ENCODE data around the gene KRT80.

The KRT80 gene

GRCh38 chr12:52165096-52165855, 26.5 kb downstream of the KRT80 start:
- H3K27me3 ChIP-seq (ENCODE audit: control insufficient read depth, insufficient read depth, low read length) = no peaks in the 10 kb centered on the region
- no peak overlapping the region for H3K27ac ChIP-seq (ENCODE audit: low read length)
- H3K9ac ChIP-seq (ENCODE audit: low read length) = no peak overlapping the region
- no peaks in the 10 kb centered on the region for H3K9me3 ChIP-seq (ENCODE audit: control insufficient read depth, low read depth, low read length)
- H3K4me1 ChIP-seq (ENCODE audit: control insufficient read depth, low read depth, low read length) = peaks cover 7% of the 10 kb centered on the region
- H3K4me3 ChIP-seq (ENCODE audit: low read length) = no peak overlapping the region
- H3K36me3 ChIP-seq (ENCODE audit: control insufficient read depth, low read depth, low read length) = no peaks in the 10 kb centered on the region

- H3K9me3 ChIP-seq (ENCODE audit: control insufficient read depth, low read depth, low read length) = no peaks in the 10 kb centered on the region
- H3K4me3 ChIP-seq (ENCODE audit: low read length) = no peak overlapping the region
- no peaks in the 10 kb centered on the region for H3K36me3 ChIP-seq (ENCODE audit: control insufficient read depth, low read depth, low read length)
- no peak overlapping the region for H3K27ac ChIP-seq (ENCODE audit: low read length)
- H3K27me3 ChIP-seq (ENCODE audit: control insufficient read depth, insufficient read depth, low read length) = no peaks in the 10 kb centered on the region
- peaks cover 7% of the 10 kb centered on the region for H3K4me1 ChIP-seq (ENCODE audit: control insufficient read depth, low read depth, low read length)
- no peak overlapping the region for H3K9ac ChIP-seq (ENCODE audit: low read length)
Measured at GRCh38 chr12:52164624-52165023, 27.2 kb downstream of the KRT80 start.

GRCh38 chr12:52162981-52163380, 28.8 kb downstream of the KRT80 start:
- H3K36me3 ChIP-seq (ENCODE audit: control insufficient read depth, low read depth, low read length) = no peaks in the 10 kb centered on the region
- H3K4me3 ChIP-seq (ENCODE audit: low read length) = no peak overlapping the region
- no peak overlapping the region for H3K27ac ChIP-seq (ENCODE audit: low read length)
- H3K4me1 ChIP-seq (ENCODE audit: control insufficient read depth, low read depth, low read length) = peaks cover 4% of the 10 kb centered on the region
- no peaks in the 10 kb centered on the region for H3K27me3 ChIP-seq (ENCODE audit: control insufficient read depth, insufficient read depth, low read length)
- H3K9me3 ChIP-seq (ENCODE audit: control insufficient read depth, low read depth, low read length) = no peaks in the 10 kb centered on the region
- H3K9ac ChIP-seq (ENCODE audit: low read length) = no peak overlapping the region

- H3K4me3 ChIP-seq (ENCODE audit: low read length) = no peak overlapping the region
- H3K4me1 ChIP-seq (ENCODE audit: control insufficient read depth, low read depth, low read length) = peaks cover 3% of the 10 kb centered on the region
- no peak overlapping the region for H3K27ac ChIP-seq (ENCODE audit: low read length)
- no peaks in the 10 kb centered on the region for H3K9me3 ChIP-seq (ENCODE audit: control insufficient read depth, low read depth, low read length)
- no peaks in the 10 kb centered on the region for H3K27me3 ChIP-seq (ENCODE audit: control insufficient read depth, insufficient read depth, low read length)
- no peak overlapping the region for H3K9ac ChIP-seq (ENCODE audit: low read length)
- H3K36me3 ChIP-seq (ENCODE audit: control insufficient read depth, low read depth, low read length) = no peaks in the 10 kb centered on the region
Measured at GRCh38 chr12:52160200-52160599, 31.6 kb downstream of the KRT80 start.

- no peaks in the 10 kb centered on the region for H3K36me3 ChIP-seq (ENCODE audit: control insufficient read depth, low read depth, low read length)
Measured at GRCh38 chr12:52157566-52158150, 34.2 kb downstream of the KRT80 start.

GRCh38 chr12:52156757-52157565, 34.9 kb downstream of the KRT80 start:
- no peak overlapping the region for H3K4me3 ChIP-seq (ENCODE audit: low read length)
- H3K4me1 ChIP-seq (ENCODE audit: control insufficient read depth, low read depth, low read length) = no peaks in the 10 kb centered on the region
- H3K27ac ChIP-seq (ENCODE audit: low read length) = no peak overlapping the region

More at GRCh38 chr12:52157566-52158150, 34.2 kb downstream of the KRT80 start:
- H3K27me3 ChIP-seq (ENCODE audit: control insufficient read depth, insufficient read depth, low read length) = no peaks in the 10 kb centered on the region
- no peak overlapping the region for H3K9ac ChIP-seq (ENCODE audit: low read length)
- H3K27ac ChIP-seq (ENCODE audit: low read length) = no peak overlapping the region
- no peaks in the 10 kb centered on the region for H3K9me3 ChIP-seq (ENCODE audit: control insufficient read depth, low read depth, low read length)
- no peaks in the 10 kb centered on the region for H3K4me1 ChIP-seq (ENCODE audit: control insufficient read depth, low read depth, low read length)
- no peak overlapping the region for H3K4me3 ChIP-seq (ENCODE audit: low read length)

GRCh38 chr12:52156311-52156710, 35.5 kb downstream of the KRT80 start:
- H3K9ac ChIP-seq (ENCODE audit: low read length) = no peak overlapping the region

More at GRCh38 chr12:52156757-52157565, 34.9 kb downstream of the KRT80 start:
- no peaks in the 10 kb centered on the region for H3K9me3 ChIP-seq (ENCODE audit: control insufficient read depth, low read depth, low read length)
- no peaks in the 10 kb centered on the region for H3K27me3 ChIP-seq (ENCODE audit: control insufficient read depth, insufficient read depth, low read length)
- H3K9ac ChIP-seq (ENCODE audit: low read length) = no peak overlapping the region
- H3K36me3 ChIP-seq (ENCODE audit: control insufficient read depth, low read depth, low read length) = no peaks in the 10 kb centered on the region

GRCh38 chr12:52155048-52155868, 36.6 kb downstream of the KRT80 start:
- Histone ChIP-seq H3K4me3 (ENCODE audit: low read length) (no peak overlapping the region), H3K27ac (ENCODE audit: low read length) (no peak overlapping the region), H3K9me3 (ENCODE audit: control insufficient read depth, low read depth, low read length) (no peaks in the 10 kb centered on the region), H3K4me1 (ENCODE audit: control insufficient read depth, low read depth, low read length) (no peaks in the 10 kb centered on the region), H3K36me3 (ENCODE audit: control insufficient read depth, low read depth, low read length) (no peaks in the 10 kb centered on the region), H3K9ac (ENCODE audit: low read length) (no peak overlapping the region), H3K27me3 (ENCODE audit: control insufficient read depth, insufficient read depth, low read length) (no peaks in the 10 kb centered on the region)

More at GRCh38 chr12:52156311-52156710, 35.5 kb downstream of the KRT80 start:
- Histone ChIP-seq H3K27ac (ENCODE audit: low read length) (no peak overlapping the region), H3K4me1 (ENCODE audit: control insufficient read depth, low read depth, low read length) (no peaks in the 10 kb centered on the region), H3K27me3 (ENCODE audit: control insufficient read depth, insufficient read depth, low read length) (no peaks in the 10 kb centered on the region), H3K9me3 (ENCODE audit: control insufficient read depth, low read depth, low read length) (no peaks in the 10 kb centered on the region), H3K36me3 (ENCODE audit: control insufficient read depth, low read depth, low read length) (no peaks in the 10 kb centered on the region), H3K4me3 (ENCODE audit: low read length) (no peak overlapping the region)

- H3K36me3 ChIP-seq (ENCODE audit: control insufficient read depth, low read depth, low read length) = no peaks in the 10 kb centered on the region
- no peak overlapping the region for H3K9ac ChIP-seq (ENCODE audit: low read length)
Measured at GRCh38 chr12:52152905-52153317, 38.9 kb downstream of the KRT80 start.

GRCh38 chr12:52151837-52152783, 39.7 kb downstream of the KRT80 start:
- H3K4me1 ChIP-seq (ENCODE audit: control insufficient read depth, low read depth, low read length) = peaks cover 9% of the 10 kb centered on the region
- no peaks in the 10 kb centered on the region for H3K36me3 ChIP-seq (ENCODE audit: control insufficient read depth, low read depth, low read length)
- no peak overlapping the region for H3K27ac ChIP-seq (ENCODE audit: low read length)
- no peak overlapping the region for H3K9ac ChIP-seq (ENCODE audit: low read length)
- no peaks in the 10 kb centered on the region for H3K9me3 ChIP-seq (ENCODE audit: control insufficient read depth, low read depth, low read length)
- no peaks in the 10 kb centered on the region for H3K27me3 ChIP-seq (ENCODE audit: control insufficient read depth, insufficient read depth, low read length)
- no peak overlapping the region for H3K4me3 ChIP-seq (ENCODE audit: low read length)

More at GRCh38 chr12:52152905-52153317, 38.9 kb downstream of the KRT80 start:
- Histone ChIP-seq H3K27me3 (ENCODE audit: control insufficient read depth, insufficient read depth, low read length) (no peaks in the 10 kb centered on the region), H3K4me3 (ENCODE audit: low read length) (no peak overlapping the region), H3K4me1 (ENCODE audit: control insufficient read depth, low read depth, low read length) (peaks cover 9% of the 10 kb centered on the region), H3K9me3 (ENCODE audit: control insufficient read depth, low read depth, low read length) (no peaks in the 10 kb centered on the region), H3K27ac (ENCODE audit: low read length) (no peak overlapping the region)
